ENCODE measurements around the gene PI4KA. TPM values are rescaled to one million over a fixed set of nuclear protein-coding genes. Genes with fewer than 3 reads are reported as not detected.

PI4KA gene
- total RNA-seq, 2 donors from 2014 or later: 85.4 to 112 TPM

DNA sequence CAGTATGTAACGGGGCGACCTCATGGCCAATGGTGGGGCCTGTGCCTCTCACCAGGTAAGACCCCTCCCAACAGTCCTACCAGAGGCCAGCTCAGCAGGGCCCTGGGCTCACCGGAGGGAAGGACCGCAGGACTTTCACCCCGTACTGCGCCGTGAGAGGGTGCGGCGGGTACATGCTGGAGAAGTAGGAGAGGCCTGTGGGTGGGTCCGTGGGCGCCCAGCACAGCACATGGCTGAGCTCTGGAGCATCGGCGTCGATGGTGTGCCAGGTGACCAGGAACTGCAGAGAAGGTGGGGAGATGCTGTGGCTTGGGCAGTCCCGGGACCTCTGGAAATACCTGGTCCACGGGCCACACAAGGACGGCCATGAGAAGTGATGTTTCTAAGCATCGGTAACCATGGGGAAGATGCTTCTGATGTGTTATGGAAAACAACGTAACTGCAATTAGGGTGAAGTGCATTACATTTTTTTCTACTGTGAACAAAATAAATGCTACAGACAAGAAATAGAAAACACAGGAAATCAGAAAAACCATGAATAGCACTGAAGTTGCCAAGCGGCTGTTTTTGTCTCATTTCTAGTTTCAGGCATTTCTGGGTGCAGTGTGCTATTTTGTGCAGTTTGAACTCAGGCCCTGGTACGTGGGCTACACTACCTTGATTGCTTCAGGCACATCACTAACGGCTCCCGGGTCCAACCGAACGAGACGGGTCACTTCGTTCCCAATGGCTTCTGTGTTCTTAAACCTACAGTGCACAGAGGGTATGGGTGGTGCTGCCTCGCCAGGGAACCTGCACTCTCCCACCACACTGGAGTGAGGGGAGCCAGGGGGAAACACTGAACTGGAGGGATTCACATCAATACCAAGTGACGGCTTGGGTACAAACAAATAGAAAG lies 131.2 kb downstream of the PI4KA start:
- ATAC-seq (ENCODE audit: insufficient number of reproducible peaks, low FRiP score, low read depth): no peak
- no peak overlapping the region for H3K4me3 ChIP-seq
- no peak for DNase-seq (ENCODE audit: low spot score)
- no peak for TF ChIP-seq CTCF (IDR thresholded peaks at IDR 0.05)
- H3K4me1 ChIP-seq (ENCODE audit: control insufficient read depth in 1 of 2, low read depth in 2 of 2): no peaks in the 10 kb centered on the region
- H3K27me3 ChIP-seq (replicated peaks; ENCODE audit: insufficient read depth): no peaks in the 10 kb centered on the region
- H3K9me3 ChIP-seq: no peaks in the 10 kb centered on the region
- H3K36me3 ChIP-seq: peaks cover 44% of the 10 kb centered on the region
- no peak overlapping the region for H3K27ac ChIP-seq

DNA sequence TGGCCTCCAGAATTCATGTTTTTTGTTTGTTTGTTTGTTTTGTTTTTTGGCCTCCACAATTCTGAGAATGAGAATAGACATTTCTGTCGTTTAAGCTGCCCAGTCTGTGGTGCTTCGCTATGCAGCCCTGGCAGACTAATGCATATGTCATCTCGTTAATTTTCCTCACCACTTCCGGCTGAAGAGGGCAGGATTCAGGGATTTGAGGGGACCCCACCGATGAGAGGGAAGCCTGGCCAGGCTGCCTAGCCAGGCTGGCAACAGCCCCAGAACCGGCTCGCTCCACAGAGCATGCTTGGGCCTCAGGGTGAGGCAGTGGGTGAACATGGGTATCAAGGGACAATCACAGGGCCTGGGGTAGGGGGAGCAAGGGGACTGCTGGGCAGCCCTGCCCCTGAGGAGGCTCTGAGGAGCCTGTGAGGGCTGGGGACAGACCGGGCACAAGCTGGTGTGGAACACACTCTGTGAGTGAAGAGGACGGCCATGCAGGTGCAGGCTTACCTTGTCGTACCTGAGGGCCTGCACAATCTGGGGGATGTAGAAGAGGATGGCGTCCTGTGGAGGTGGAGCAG lies 132.5 kb downstream of the PI4KA start:
- Histone ChIP-seq H3K9me3 (no peaks in the 10 kb centered on the region), H3K27ac (no peak overlapping the region), H3K4me3 (no peak overlapping the region), H3K4me1 (ENCODE audit: control insufficient read depth in 1 of 2, low read depth in 2 of 2) (no peaks in the 10 kb centered on the region), H3K36me3 (peaks cover 44% of the 10 kb centered on the region), H3K27me3 (replicated peaks; ENCODE audit: insufficient read depth) (no peaks in the 10 kb centered on the region)
- ATAC-seq (ENCODE audit: insufficient number of reproducible peaks, low FRiP score, low read depth) (no peak), DNase-seq (ENCODE audit: low spot score) (no peak)
- TF ChIP-seq CTCF (IDR thresholded peaks at IDR 0.05): no peak

GRCh38 chr22:20724676-20725454 lies 133.7 kb downstream of the PI4KA start:
- TF ChIP-seq CTCF (IDR thresholded peaks at IDR 0.05): no peak
- Histone ChIP-seq H3K9me3 (no peaks in the 10 kb centered on the region), H3K27me3 (replicated peaks; ENCODE audit: insufficient read depth) (no peaks in the 10 kb centered on the region), H3K36me3 (peaks cover 43% of the 10 kb centered on the region), H3K4me1 (ENCODE audit: control insufficient read depth in 1 of 2, low read depth in 2 of 2) (no peaks in the 10 kb centered on the region), H3K27ac (no peak overlapping the region), H3K4me3 (no peak overlapping the region)
- no peak for ATAC-seq (ENCODE audit: insufficient number of reproducible peaks, low FRiP score, low read depth)
- DNase-seq (ENCODE audit: low spot score): no peak

- no peaks in the 10 kb centered on the region for H3K27me3 ChIP-seq (replicated peaks; ENCODE audit: insufficient read depth)
- peaks cover 25% of the 10 kb centered on the region for H3K36me3 ChIP-seq
- no peaks in the 10 kb centered on the region for H3K4me1 ChIP-seq (ENCODE audit: control insufficient read depth in 1 of 2, low read depth in 2 of 2)
- H3K27ac ChIP-seq: no peak overlapping the region
- DNase-seq (ENCODE audit: low spot score): no peak
- no peaks in the 10 kb centered on the region for H3K9me3 ChIP-seq
- no peak for ATAC-seq (ENCODE audit: insufficient number of reproducible peaks, low FRiP score, low read depth)
- H3K4me3 ChIP-seq: no peak overlapping the region
- TF ChIP-seq CTCF (IDR thresholded peaks at IDR 0.05): no peak
Observed at GRCh38 chr22:20721409-20722218, 137.0 kb downstream of the PI4KA start.
